BJ (cell line): ENCODE results near the gene SLC44A3. TPM values are rescaled to one million over a fixed set of nuclear protein-coding genes. Genes with fewer than 3 reads are reported as not detected.

Experiments
- CTCF ChIA-PET: fragments of 350-600 bp; formaldehyde crosslinking; extraction: SDS; loops from one replicate; lab custom pipeline; 2021; ENCODE audit warnings: antibody characterized with exemption, inconsistent platforms; lab: Yijun Ruan, JAX
- POLR2A ChIA-PET: fragments of 300-600 bp; sonication (Branson Sonifier 250); formaldehyde crosslinking; extraction: SDS; loops from one replicate; lab custom pipeline; 2021; ENCODE audit warnings: antibody characterized with exemption; lab: Charles Lee
- DNase-seq: peaks from one replicate; pipeline ENCODE4 v3.0.0-alpha.2; 2011; ENCODE audit warnings: low read depth
- H3K27me3 ChIP-seq: 2 replicates; pipeline ENCODE4 v1.6.0; 2011; ENCODE audit warnings: low read length; ENCODE audit not compliant: control insufficient read depth, insufficient read depth
- H3K36me3 ChIP-seq: 2 replicates; pipeline ENCODE4 v1.5.1; 2011; ENCODE audit warnings: low read length; ENCODE audit not compliant: control insufficient read depth, insufficient read depth
- H3K4me3 ChIP-seq: 2 replicates; pipeline ENCODE4 v1.5.1; 2011; ENCODE audit warnings: low read depth, mild to moderate bottlenecking, control low read depth, low read length
- CTCF ChIP-seq: IDR thresholded peaks from 2 replicates; pipeline ENCODE4 v1.5.1; 2011; ENCODE audit warnings: low read depth, mild to moderate bottlenecking, control low read depth, inconsistent platforms, low read length, moderate library complexity; ENCODE audit not compliant: insufficient read depth
- polyA plus RNA-seq: library from polyadenylated mRNA; depleted of rRNA; stranded (reverse); fragments of >200 nt; gene quantifications from 2 replicates; pipeline ENCODE4 v1.2.3, GENCODE V29; 2011

SLC44A3 gene
- polyA plus RNA-seq, 1 experiment = 1.1 TPM

DNA sequence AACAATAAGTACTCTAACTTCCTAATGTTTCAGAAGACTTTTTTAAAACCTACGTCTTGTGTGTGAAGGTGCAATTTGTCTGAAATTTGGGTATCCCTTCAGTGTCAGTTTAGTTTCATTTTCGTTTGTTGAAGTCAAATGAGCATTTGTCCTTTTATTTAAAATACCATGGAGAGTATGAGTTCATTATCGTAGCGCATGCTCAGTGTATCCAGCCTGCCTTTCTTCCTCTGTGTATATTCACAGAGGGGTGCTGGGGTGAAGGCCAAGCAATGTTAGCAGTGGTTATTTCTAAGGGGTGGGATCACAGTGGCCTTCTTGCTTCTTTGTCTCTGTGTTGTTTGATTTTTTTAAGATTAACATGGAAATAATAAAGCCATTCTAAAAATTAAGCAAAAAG is 63.5 kb downstream of the SLC44A3 start:
- ChIA-PET POLR2A (no interaction called here), CTCF (interaction anchor here (3.2 kb wide), 1 partner anchor 29 kb away, joined by 12 read pairs; no protein-coding TSS in a partner anchor)
- Histone ChIP-seq H3K27me3 (no peaks in the 10 kb centered on the region), H3K36me3 (no peaks in the 10 kb centered on the region), H3K4me3 (no peak overlapping the region)
- no peak for TF ChIP-seq CTCF
- DNase-seq = no peak

DNA sequence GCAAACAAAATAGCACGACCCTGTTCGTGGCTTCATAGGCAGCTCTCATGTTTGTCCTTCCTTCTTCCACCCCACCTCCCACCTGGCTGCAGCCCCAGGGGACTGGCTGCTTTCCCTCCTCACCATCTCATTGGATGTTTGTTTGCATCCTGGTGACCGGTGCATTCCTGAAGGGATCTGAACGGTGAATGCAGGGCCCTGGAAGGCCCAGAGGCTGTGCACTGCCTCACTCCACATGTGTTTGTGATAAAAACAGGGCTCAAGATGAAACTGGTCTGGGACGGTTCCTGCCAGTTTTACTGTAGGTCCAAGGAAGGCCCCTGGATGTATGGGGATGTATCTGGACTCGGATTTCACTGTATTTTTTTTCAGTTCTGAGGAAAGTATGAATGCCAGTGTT is 63.9 kb downstream of the SLC44A3 start:
- POLR2A ChIA-PET = no interaction called here
- Histone ChIP-seq H3K4me3 (no peak overlapping the region), H3K36me3 (no peaks in the 10 kb centered on the region), H3K27me3 (no peaks in the 10 kb centered on the region)
- TF ChIP-seq CTCF = no peak
- no peak for DNase-seq
- CTCF ChIA-PET = interaction anchor here (0.9 to 3.2 kb wide), 3 partner anchors 9 to 29 kb away, joined by 3 to 12 read pairs (median 3); no protein-coding TSS in a partner anchor

- ChIA-PET POLR2A (no interaction called here), CTCF (interaction anchor here (0.9 to 3.2 kb wide), 4 partner anchors 9 to 30 kb away, joined by 3 to 12 read pairs (median 3); no protein-coding TSS in a partner anchor)
- DNase-seq = no peak
- Histone ChIP-seq H3K27me3 (no peaks in the 10 kb centered on the region), H3K36me3 (no peaks in the 10 kb centered on the region), H3K4me3 (no peak overlapping the region)
- no peak for TF ChIP-seq CTCF
Measured at GRCh38 chr1:94884507-94884906, 64.3 kb downstream of the SLC44A3 start.

GRCh38 chr1:94886361-94886760 is 66.2 kb downstream of the SLC44A3 start:
- no peak for DNase-seq
- CTCF ChIA-PET = no interaction called here
- POLR2A ChIA-PET = no interaction called here
- no peak for TF ChIP-seq CTCF
- H3K4me3 ChIP-seq = no peak overlapping the region
- H3K36me3 ChIP-seq = no peaks in the 10 kb centered on the region
- H3K27me3 ChIP-seq = no peaks in the 10 kb centered on the region

GRCh38 chr1:94887106-94887505 is 66.9 kb downstream of the SLC44A3 start:
- CTCF ChIA-PET = no interaction called here
- DNase-seq = no peak
- H3K36me3 ChIP-seq = no peaks in the 10 kb centered on the region
- TF ChIP-seq CTCF = no peak
- H3K4me3 ChIP-seq = no peak overlapping the region
- no peaks in the 10 kb centered on the region for H3K27me3 ChIP-seq
- POLR2A ChIA-PET = no interaction called here
